PC-9 (cell line): Measurements from ENCODE around the gene ZNF488. TPM values are rescaled to one million over a fixed set of nuclear protein-coding genes. Genes with fewer than 3 reads are reported as not detected.

Experiments used
- BruUV-seq: library from RNA; stranded (reverse); fragments of 400-500 nt; replicated peaks from 2 replicates; lab custom pipeline; 2021; lab: Mats Ljungman, UMichigan
- CTCF ChIA-PET: fragments of 300-600 bp; sonication (Branson Sonifier 250); formaldehyde crosslinking; loops from one replicate; lab custom pipeline; 2022; ENCODE audit warnings: antibody characterized with exemption; lab: Charles Lee
- POLR2A ChIA-PET: fragments of 300-600 bp; sonication (Branson Sonifier 250); formaldehyde crosslinking; loops from one replicate; lab custom pipeline; 2022; ENCODE audit warnings: antibody characterized with exemption; ENCODE audit not compliant: unreplicated experiment; lab: Charles Lee
- DNase-seq, 2 experiments: peaks; one replicate each; pipeline versions ENCODE4 v3.0.0 to v3.0.0-alpha.2; 2015 to 2022; ENCODE audit warnings: mixed read lengths in 1 of 2
- H2AFZ ChIP-seq: fragments of 200-600 bp; sonication (generic); 2 replicates; pipeline ENCODE4 v1.8.1; 2017; ENCODE audit warnings: antibody characterized with exemption
- H3F3A ChIP-seq: fragments of 200-600 bp; sonication (generic); 2 replicates; pipeline ENCODE4 v1.8.1; 2017; ENCODE audit warnings: antibody characterized with exemption, mild to moderate bottlenecking, low read depth; ENCODE audit not compliant: insufficient read depth
- H3K27ac ChIP-seq: fragments of 200-600 bp; sonication (generic); 2 replicates; pipeline ENCODE4 v1.6.1; 2016; ENCODE audit warnings: mixed run types
- H3K27me3 ChIP-seq: fragments of 200-600 bp; sonication (generic); 2 replicates; pipeline ENCODE4 v1.6.1; 2016; ENCODE audit warnings: low read depth, mixed run types; ENCODE audit not compliant: insufficient read depth
- H3K36me3 ChIP-seq: fragments of 200-600 bp; sonication (generic); 2 replicates; pipeline ENCODE4 v1.6.1; 2016; ENCODE audit warnings: low read depth, mixed run types
- H3K4me1 ChIP-seq: fragments of 200-600 bp; sonication (generic); replicated peaks from 2 replicates; pipeline ENCODE4 v1.6.1; 2016; ENCODE audit warnings: mixed run types; ENCODE audit not compliant: insufficient read depth
- H3K4me2 ChIP-seq: fragments of 200-600 bp; sonication (generic); 2 replicates; pipeline ENCODE4 v1.6.1; 2017; ENCODE audit warnings: mixed run types
- H3K4me3 ChIP-seq: fragments of 200-600 bp; sonication (generic); 2 replicates; pipeline ENCODE4 v1.6.1; 2016; ENCODE audit warnings: mixed run types
- H3K79me2 ChIP-seq: fragments of 200-600 bp; sonication (generic); 2 replicates; pipeline ENCODE4 v1.6.1; 2017; ENCODE audit warnings: low read depth, mixed run types
- H3K9me2 ChIP-seq: fragments of 200-600 bp; sonication (generic); 2 replicates; pipeline ENCODE4 v1.8.1; 2017; ENCODE audit warnings: mild to moderate bottlenecking; ENCODE audit not compliant: insufficient read depth
- H3K9me3 ChIP-seq: fragments of 200-600 bp; sonication (generic); 2 replicates; pipeline ENCODE4 v1.8.1; 2016; ENCODE audit warnings: low read depth; ENCODE audit not compliant: insufficient read depth
- H4K20me1 ChIP-seq: fragments of 200-600 bp; sonication (generic); 2 replicates; pipeline ENCODE4 v1.8.1; 2017; ENCODE audit not compliant: insufficient read depth
- CTCF ChIP-seq: fragments of 200-600 bp; sonication (generic); conservative IDR thresholded peaks from 2 replicates; pipeline ENCODE4 v1.6.1; 2017; ENCODE audit warnings: mixed run types, antibody characterized with exemption, mild to moderate bottlenecking, moderate library complexity
- EZH2 ChIP-seq: fragments of 200-600 bp; sonication (generic); IDR thresholded peaks from 2 replicates; pipeline ENCODE4 v1.8.0; 2017; ENCODE audit warnings: antibody characterized with exemption, low read depth
- intact Hi-C: fragments of 100-400 bp; cut with micrococcal nuclease; formaldehyde crosslinking; loops from one replicate; pipeline ENCODE4 v1.10.0; 2022; ENCODE audit not compliant: unreplicated experiment
- total RNA-seq: library from RNA; stranded (reverse); gene quantifications from 2 replicates; pipeline ENCODE4 v1.2.3, GENCODE V29; 2021

Gene ZNF488
- total RNA-seq, 1 experiment from 2014 or later: 18.1 TPM

GRCh38 chr10:47320812-47321211, 63.3 kb downstream of the ZNF488 start:
- no peaks in the 10 kb centered on the region for H3K36me3 ChIP-seq
- H3K27ac ChIP-seq: no peak overlapping the region
- ChIA-PET CTCF (no interaction called here), POLR2A (no interaction called here)
- no TSS peak for BruUV-seq
- peaks cover 11% of the 10 kb centered on the region for H3K4me1 ChIP-seq
- no peaks in the 10 kb centered on the region for H3K27me3 ChIP-seq
- H2AFZ ChIP-seq: no peak overlapping the region
- no peak for TF ChIP-seq EZH2
- no peak for TF ChIP-seq CTCF
- no peaks in the 10 kb centered on the region for H3K9me3 ChIP-seq
- H3K79me2 ChIP-seq: no peaks in the 10 kb centered on the region
- DNase-seq: no peak
- no peaks in the 10 kb centered on the region for H3F3A ChIP-seq
- no peak overlapping the region for H3K4me3 ChIP-seq
- H4K20me1 ChIP-seq: no peaks in the 10 kb centered on the region
- intact Hi-C loops: no loop called here
- H3K9me2 ChIP-seq: no peaks in the 10 kb centered on the region
- no peak overlapping the region for H3K4me2 ChIP-seq

GRCh38 chr10:47319784-47320183, 64.3 kb downstream of the ZNF488 start:
- ChIA-PET POLR2A (no interaction called here), CTCF (no interaction called here)
- H3K9me3 ChIP-seq: no peaks in the 10 kb centered on the region
- BruUV-seq: no TSS peak
- no peaks in the 10 kb centered on the region for H3F3A ChIP-seq
- H3K36me3 ChIP-seq: no peaks in the 10 kb centered on the region
- no peaks in the 10 kb centered on the region for H3K27me3 ChIP-seq
- no peak for TF ChIP-seq CTCF
- TF ChIP-seq EZH2: no peak
- H3K9me2 ChIP-seq: no peaks in the 10 kb centered on the region
- H3K4me3 ChIP-seq: no peak overlapping the region
- no peak overlapping the region for H2AFZ ChIP-seq
- peaks cover 10% of the 10 kb centered on the region for H3K4me1 ChIP-seq
- no peak overlapping the region for H3K27ac ChIP-seq
- intact Hi-C loops: no loop called here
- no peaks in the 10 kb centered on the region for H4K20me1 ChIP-seq
- no peak for DNase-seq
- no peaks in the 10 kb centered on the region for H3K79me2 ChIP-seq
- no peak overlapping the region for H3K4me2 ChIP-seq

- Histone ChIP-seq H3K27me3 (no peaks in the 10 kb centered on the region), H3K9me2 (no peaks in the 10 kb centered on the region), H3K79me2 (no peaks in the 10 kb centered on the region), H4K20me1 (no peaks in the 10 kb centered on the region), H3F3A (no peaks in the 10 kb centered on the region), H3K36me3 (no peaks in the 10 kb centered on the region), H3K4me2 (no peak overlapping the region), H3K9me3 (no peaks in the 10 kb centered on the region), H2AFZ (no peak overlapping the region), H3K4me3 (no peak overlapping the region), H3K27ac (no peak overlapping the region), H3K4me1 (peaks cover 6% of the 10 kb centered on the region)
- intact Hi-C loops: no loop called here
- no TSS peak for BruUV-seq
- no peak for DNase-seq
- ChIA-PET CTCF (no interaction called here), POLR2A (no interaction called here)
- no peak for TF ChIP-seq CTCF
- no peak for TF ChIP-seq EZH2
These were observed 65.4 kb downstream of the ZNF488 start for GRCh38 chr10:47318706-47319105.
